Lower leg skin (tissue), 4 donors: Measurements from ENCODE around the gene OR11A1. TPM values are rescaled to one million over a fixed set of nuclear protein-coding genes. Genes with fewer than 3 reads are reported as not detected.

Source experiments
- DNase-seq, 2 donors: peaks; one replicate each; pipeline ENCODE4 v3.0.0-alpha.2; 2019; ENCODE audit warnings: low spot score in 2 of 2
- H3K4me3 ChIP-seq: fragments of 200-600 bp; sonication (generic); 2 replicates; pipeline ENCODE4 v1.5.1; 2017; ENCODE audit warnings: mild to moderate bottlenecking, low read depth; ENCODE audit not compliant: poor library complexity, severe bottlenecking
- CTCF ChIP-seq, 3 donors: fragments of 450-650 bp; IDR thresholded peaks; one replicate each; pipeline ENCODE4 v1.5.1; 2016; ENCODE audit warnings: antibody characterized with exemption in 3 of 3, mild to moderate bottlenecking in 3 of 3, moderate library complexity in 2 of 3
- POLR2A ChIP-seq, 2 donors: fragments of 450-650 bp; IDR thresholded peaks; one replicate each; pipeline ENCODE4 v1.6.1; 2016 to 2017; ENCODE audit warnings: antibody characterized with exemption in 2 of 2, mild to moderate bottlenecking in 1 of 2, moderate library complexity in 1 of 2
- WGBS, 2 donors: methylation state at CpG; one replicate each; pipeline ENCODE4 v1.1.5; 2018; 5-methylcytosine and 5-hydroxymethylcytosine counted together
- intact Hi-C: fragments of 100-400 bp; cut with DNase I; formaldehyde crosslinking; loops from one replicate; pipeline ENCODE4 v1.15.0; 2023; ENCODE audit warnings: low total_unique reads
- total RNA-seq, 4 donors: library from RNA; depleted of rRNA; stranded (reverse); fragments of >200 nt; gene quantifications; one replicate each; pipeline ENCODE4 v1.1.0, GENCODE V29; 2016

Gene OR11A1
- total RNA-seq, 4 donors from 2014 or later = not detected

- 73 to 84% methylated on average over 2 of the region's 2 CpGs for WGBS, 2 donors
- no peak overlapping the region for H3K4me3 ChIP-seq
- no peak for DNase-seq
- intact Hi-C loops = no loop called here
- no peak for TF ChIP-seq CTCF (IDR thresholded peaks at IDR 0.05)
- TF ChIP-seq POLR2A (IDR thresholded peaks at IDR 0.05) = no peak
These were observed 22.7 kb upstream of the OR11A1 start for GRCh38 chr6:29479560-29479959.

- WGBS, 2 donors = 83 to 90% methylated on average over 5 of the region's 5 CpGs
- no peak for TF ChIP-seq CTCF (IDR thresholded peaks at IDR 0.05)
- TF ChIP-seq POLR2A (IDR thresholded peaks at IDR 0.05) = no peak
- no peak overlapping the region for H3K4me3 ChIP-seq
- intact Hi-C loops = no loop called here
- DNase-seq = no peak
These were observed 21.9 kb upstream of the OR11A1 start for GRCh38 chr6:29478740-29479139.

- WGBS, 2 donors = 54 to 64% methylated on average over 5 of the region's 5 CpGs
- no peak for DNase-seq
- intact Hi-C loops = no loop called here
- H3K4me3 ChIP-seq = no peak overlapping the region
- no peak for TF ChIP-seq CTCF (IDR thresholded peaks at IDR 0.05)
- TF ChIP-seq POLR2A (IDR thresholded peaks at IDR 0.05) = no peak
These were observed 21.1 kb upstream of the OR11A1 start for GRCh38 chr6:29477923-29478450.

GRCh38 chr6:29474996-29475395 lies 18.1 kb upstream of the OR11A1 start:
- no peak overlapping the region for H3K4me3 ChIP-seq
- intact Hi-C loops = no loop called here
- 63 to 74% methylated on average over 2 of the region's 2 CpGs for WGBS, 2 donors
- TF ChIP-seq POLR2A (IDR thresholded peaks at IDR 0.05) = no peak
- no peak for TF ChIP-seq CTCF (IDR thresholded peaks at IDR 0.05)
- no peak for DNase-seq

- no peak for TF ChIP-seq CTCF (IDR thresholded peaks at IDR 0.05)
- no peak for TF ChIP-seq POLR2A (IDR thresholded peaks at IDR 0.05)
- intact Hi-C loops = no loop called here
- H3K4me3 ChIP-seq = no peak overlapping the region
- DNase-seq = no peak
- 49 to 62% methylated on average over 6 of the region's 6 CpGs for WGBS, 2 donors
These were observed 9.4 kb upstream of the OR11A1 start for GRCh38 chr6:29466241-29466640.

- DNase-seq = no peak
- TF ChIP-seq CTCF (IDR thresholded peaks at IDR 0.05) (no peak), POLR2A (IDR thresholded peaks at IDR 0.05) (no peak)
- H3K4me3 ChIP-seq = no peak overlapping the region
- intact Hi-C loops = no loop called here
- WGBS, 2 donors = 88 to 89% methylated on average over 2 of the region's 2 CpGs
These were observed 8.9 kb upstream of the OR11A1 start for GRCh38 chr6:29465801-29466200.
